HEK293 (cell line): ENCODE measurements around the gene FGD5.

Source experiments
- CTCF ChIA-PET: fragments of 350-600 bp; formaldehyde crosslinking; extraction: SDS; loops from one replicate; lab custom pipeline; 2021; ENCODE audit warnings: antibody characterized with exemption; lab: Yijun Ruan, JAX
- POLR2A ChIA-PET: fragments of 300-600 bp; formaldehyde crosslinking; extraction: SDS; loops from one replicate; lab custom pipeline; 2020; ENCODE audit warnings: antibody characterized with exemption, inconsistent platforms; lab: Yijun Ruan, JAX
- H3K27ac ChIP-seq: fragments of 200-500 bp; sonication (Bioruptor generic); 2 replicates; pipeline ENCODE4 v1.5.1; 2014; ENCODE audit warnings: low read depth, low read length, control low read depth, inconsistent platforms; ENCODE audit errors: extremely low read depth
- H3K36me3 ChIP-seq, 2 experiments: fragments of 200-500 bp in 1 of 2; sonication (Bioruptor generic) in 1 of 2; 1 replicate in 1 of 2; 2 replicates in 1 of 2; pipeline ENCODE4 v1.5.1; 2014 to 2017; ENCODE audit warnings: inconsistent platforms in 2 of 2, low read length in 2 of 2; ENCODE audit not compliant: control insufficient read depth in 2 of 2, insufficient read depth in 1 of 2
- H3K4me1 ChIP-seq: fragments of 200-500 bp; sonication (Bioruptor generic); 2 replicates; pipeline ENCODE4 v1.5.1; 2014; ENCODE audit warnings: mild to moderate bottlenecking, low read length, inconsistent platforms; ENCODE audit not compliant: control insufficient read depth, insufficient read depth
- H3K4me3 ChIP-seq: 2 replicates; pipeline ENCODE4 v1.5.1; 2011; ENCODE audit warnings: low read depth, mild to moderate bottlenecking, control low read depth, low read length, moderate library complexity
- H3K9me3 ChIP-seq: fragments of 200-500 bp; sonication (Bioruptor generic); 2 replicates; pipeline ENCODE4 v1.5.1; 2014; ENCODE audit warnings: low read depth, low read length, inconsistent platforms; ENCODE audit not compliant: control insufficient read depth, insufficient read depth
- BCL11A ChIP-seq: fragments of 450-650 bp; formaldehyde crosslinking; IDR thresholded peaks from 2 replicates; pipeline ENCODE4 v1.5.1; 2016; ENCODE audit warnings: low read depth, missing biosample characterization, missing genetic modification characterization
- SETDB1 ChIP-seq: IDR thresholded peaks from one replicate; pipeline ENCODE4 v1.6.1; 2017; ENCODE audit warnings: mild to moderate bottlenecking, low read length, moderate library complexity, mixed read lengths; ENCODE audit not compliant: insufficient read length
- WT1 ChIP-seq: fragments of 450-650 bp; formaldehyde crosslinking; IDR thresholded peaks from 2 replicates; pipeline ENCODE4 v1.5.1; 2016; ENCODE audit warnings: missing biosample characterization, missing genetic modification characterization
- ZBTB11 ChIP-seq: fragments of 450-650 bp; formaldehyde crosslinking; conservative IDR thresholded peaks from 2 replicates; pipeline ENCODE4 v1.5.1; 2016; ENCODE audit warnings: low read depth, missing biosample characterization, missing genetic modification characterization
- ZBTB49 ChIP-seq: fragments of 450-650 bp; formaldehyde crosslinking; IDR thresholded peaks from 2 replicates; pipeline ENCODE4 v1.5.1; 2016; ENCODE audit warnings: missing biosample characterization, missing genetic modification characterization, low read depth
- ZNF140 ChIP-seq: fragments of 450-650 bp; formaldehyde crosslinking; IDR thresholded peaks from 2 replicates; pipeline ENCODE4 v1.5.1; 2016; ENCODE audit warnings: missing biosample characterization, missing genetic modification characterization
- ZNF169 ChIP-seq: fragments of 450-650 bp; formaldehyde crosslinking; IDR thresholded peaks from 2 replicates; pipeline ENCODE4 v1.5.1; 2016; ENCODE audit warnings: missing biosample characterization, missing genetic modification characterization
- ZNF26 ChIP-seq: fragments of 450-650 bp; formaldehyde crosslinking; IDR thresholded peaks from 2 replicates; pipeline ENCODE4 v1.5.1; 2016; ENCODE audit warnings: missing biosample characterization, missing genetic modification characterization
- ZNF280D ChIP-seq: fragments of 450-650 bp; formaldehyde crosslinking; IDR thresholded peaks from 2 replicates; pipeline ENCODE4 v1.5.1; 2016; ENCODE audit warnings: missing biosample characterization, missing genetic modification characterization
- ZNF362 ChIP-seq: fragments of 450-650 bp; formaldehyde crosslinking; IDR thresholded peaks from 2 replicates; pipeline ENCODE4 v1.5.1; 2016; ENCODE audit warnings: missing biosample characterization, missing genetic modification characterization
- ZNF433 ChIP-seq: fragments of 450-650 bp; formaldehyde crosslinking; IDR thresholded peaks from 2 replicates; pipeline ENCODE4 v1.5.1; 2016; ENCODE audit warnings: missing biosample characterization, missing genetic modification characterization, low read depth
- ZNF529 ChIP-seq: fragments of 450-650 bp; formaldehyde crosslinking; IDR thresholded peaks from 2 replicates; pipeline ENCODE4 v1.5.1; 2017; ENCODE audit warnings: missing genetic modification characterization, missing biosample characterization; ENCODE audit not compliant: insufficient replicate concordance
- ZNF548 ChIP-seq: fragments of 450-650 bp; formaldehyde crosslinking; IDR thresholded peaks from 2 replicates; pipeline ENCODE4 v1.5.1; 2016; ENCODE audit warnings: missing biosample characterization, missing genetic modification characterization
- ZNF558 ChIP-seq: fragments of 450-650 bp; formaldehyde crosslinking; IDR thresholded peaks from 2 replicates; pipeline ENCODE4 v1.5.1; 2016; ENCODE audit warnings: missing biosample characterization, missing genetic modification characterization
- ZNF610 ChIP-seq: fragments of 450-650 bp; formaldehyde crosslinking; IDR thresholded peaks from 2 replicates; pipeline ENCODE4 v1.5.1; 2016; ENCODE audit warnings: missing biosample characterization, missing genetic modification characterization, borderline replicate concordance
- ZNF670 ChIP-seq: fragments of 450-650 bp; formaldehyde crosslinking; IDR thresholded peaks from 2 replicates; pipeline ENCODE4 v1.5.1; 2016; ENCODE audit warnings: missing biosample characterization, missing genetic modification characterization, low read depth
- ZNF707 ChIP-seq: fragments of 450-650 bp; formaldehyde crosslinking; IDR thresholded peaks from 2 replicates; pipeline ENCODE4 v1.5.1; 2016; ENCODE audit warnings: missing biosample characterization, missing genetic modification characterization

The FGD5 gene

GRCh38 chr3:14905055-14905657 is 86.4 kb downstream of the FGD5 start:
- H3K36me3 ChIP-seq = no peaks in the 10 kb centered on the region
- H3K9me3 ChIP-seq = no peaks in the 10 kb centered on the region
- ChIA-PET POLR2A (no interaction called here), CTCF (interaction anchor here (0.7 kb wide), 1 partner anchor 56 kb away, joined by 3 read pairs; no protein-coding TSS in a partner anchor)
- no peak overlapping the region for H3K27ac ChIP-seq
- H3K4me1 ChIP-seq = no peaks in the 10 kb centered on the region
- TF ChIP-seq ZNF610 = peak; percentile 37; the same call in 1 of the 2 replicates
- no peak for TF ChIP-seq BCL11A (tag by site-specific recombination)
- 0 out of 2 replicates have a peak, but pooled peaks have one; percentile 44 for TF ChIP-seq ZNF280D (tag by site-specific recombination)
- no peak for TF ChIP-seq WT1
- TF ChIP-seq ZNF26 (tag by site-specific recombination) = no peak
- TF ChIP-seq ZNF140 (tag by site-specific recombination) = no peak
- no peak for TF ChIP-seq ZNF529
- no peak for TF ChIP-seq ZNF548 (tag by site-specific recombination)
- TF ChIP-seq ZBTB11 (tag by site-specific recombination) = no peak
- peak; percentile 81 for TF ChIP-seq SETDB1
- TF ChIP-seq ZNF433 (tag by site-specific recombination) = no peak
- no peak for TF ChIP-seq ZNF362 (tag by site-specific recombination)
- no peak for TF ChIP-seq ZNF707 (tag by site-specific recombination)
- TF ChIP-seq ZBTB49 = no peak
- no peak for TF ChIP-seq ZNF670 (tag by site-specific recombination)
- TF ChIP-seq ZNF558 (tag by site-specific recombination) = 0 out of 2 replicates have a peak, but pooled peaks have one; percentile 43
- no peak for TF ChIP-seq ZNF169 (tag by site-specific recombination)
- no peak overlapping the region for H3K4me3 ChIP-seq
